ENCODE results near the gene MAGEA2B.
"Not testable (repeated sequence)": the region's sequence is repeated elsewhere in the genome, so short reads cannot be mapped to it uniquely, and the experiment has no call there.

MAGEA2B gene

GRCh38 chrX:152766562-152766961 is 52.1 kb downstream of the MAGEA2B start:
- not testable (repeated sequence) for H3K9ac ChIP-seq (ENCODE audit: low read depth, low read length); H3K4me2 ChIP-seq (ENCODE audit: low read length); H3K36me3 ChIP-seq (ENCODE audit: insufficient read depth, low read length); H3K4me3 ChIP-seq (ENCODE audit: low read length); H3K27me3 ChIP-seq (ENCODE audit: control insufficient read depth, insufficient read depth, low read length); H3K9me3 ChIP-seq (replicated peaks; ENCODE audit: low read length); H3K4me1 ChIP-seq (ENCODE audit: control insufficient read depth, insufficient read depth, low read length)

Data from skeletal muscle satellite cell (primary cell).